GM12878 (cell line): ENCODE data around the gene RFX5. TPM values are rescaled to one million over a fixed set of nuclear protein-coding genes. Genes with fewer than 3 reads are reported as not detected.

Source experiments
- ATAC-seq: fragments of 200-7000 bp; cut with Tn5 transposase; 3 replicates; pipeline ENCODE4 v1.9.1; 2020; ENCODE audit warnings: mild to moderate bottlenecking, moderate library complexity
- BruUV-seq: library from RNA; stranded (reverse); fragments of 400-500 nt; replicated peaks from 2 replicates; lab custom pipeline; 2021; lab: Mats Ljungman, UMichigan
- CTCF ChIA-PET: fragments of 300-600 bp; sonication (Branson Sonifier 250); formaldehyde crosslinking; extraction: SDS; loops from one replicate; lab custom pipeline; 2021; ENCODE audit warnings: inconsistent platforms; lab: Yijun Ruan, JAX
- POLR2A ChIA-PET: fragments of 350-600 bp; formaldehyde crosslinking; extraction: SDS; loops from one replicate; lab custom pipeline; 2021; ENCODE audit warnings: inconsistent platforms; lab: Charles Lee
- RAD21 ChIA-PET: fragments of 300-600 bp; sonication (Branson Sonifier 250); formaldehyde crosslinking; loops from one replicate; lab custom pipeline; 2023; ENCODE audit warnings: antibody characterized with exemption; ENCODE audit not compliant: unreplicated experiment; lab: Charles Lee
- SMC1A ChIA-PET: fragments of 300-600 bp; sonication (Branson Sonifier 250); formaldehyde crosslinking; loops from one replicate; lab custom pipeline; 2023; ENCODE audit not compliant: unreplicated experiment, uncharacterized antibody; lab: Charles Lee
- DNase-seq: peaks from one replicate; pipeline ENCODE4 v3.0.0-alpha.2; 2011; ENCODE audit warnings: low read depth, low spot score
- FAIRE-seq: peaks from 3 replicates; lab custom pipeline; 2011; peaks lifted over from hg19 to GRCh38; lab: Jason Lieb, UNC
- H2AFZ ChIP-seq: 2 replicates; pipeline ENCODE4 v1.6.0; 2011; ENCODE audit warnings: low read depth, low read length, control low read depth; ENCODE audit not compliant: control insufficient read depth
- H3K27ac ChIP-seq: 2 replicates; pipeline ENCODE4 v1.5.1; 2011; ENCODE audit warnings: control low read depth; ENCODE audit not compliant: control insufficient read depth, insufficient read depth
- H3K27me3 ChIP-seq, 2 experiments: replicated peaks in 1 of 2; 2 replicates each; pipeline versions ENCODE4 v1.6.0 to v1.6.1; 2011; ENCODE audit warnings: low read length in 1 of 2; ENCODE audit not compliant: control insufficient read depth in 2 of 2, insufficient read depth in 2 of 2
- H3K36me3 ChIP-seq, 2 experiments: 2 replicates each; pipeline ENCODE4 v1.5.1; 2011; ENCODE audit warnings: low read length in 1 of 2; ENCODE audit not compliant: control insufficient read depth in 2 of 2, insufficient read depth in 2 of 2
- H3K4me1 ChIP-seq: 2 replicates; pipeline ENCODE4 v1.6.1; 2011; ENCODE audit warnings: mild to moderate bottlenecking, low read length, moderate library complexity, mixed read lengths; ENCODE audit not compliant: control insufficient read depth, insufficient read depth
- H3K4me2 ChIP-seq: 2 replicates; pipeline ENCODE4 v1.6.0; 2011; ENCODE audit warnings: control low read depth; ENCODE audit not compliant: control insufficient read depth, insufficient read depth
- H3K4me3 ChIP-seq: fragments of 200-600 bp; sonication (generic); 2 replicates; pipeline ENCODE4 v1.5.1; 2016
- H3K79me2 ChIP-seq: 2 replicates; pipeline ENCODE4 v1.6.0; 2011; ENCODE audit warnings: low read length; ENCODE audit not compliant: control insufficient read depth, insufficient read depth
- H3K9ac ChIP-seq: 2 replicates; pipeline ENCODE4 v1.8.0; 2011; ENCODE audit warnings: low read length, control low read depth, mixed read lengths; ENCODE audit not compliant: control insufficient read depth, insufficient read depth
- H3K9me3 ChIP-seq: replicated peaks from 3 replicates; pipeline ENCODE4 v1.5.1; 2011; ENCODE audit warnings: mild to moderate bottlenecking, low read length; ENCODE audit not compliant: control insufficient read depth, insufficient read depth
- H4K20me1 ChIP-seq: 2 replicates; pipeline ENCODE4 v1.6.0; 2011; ENCODE audit not compliant: control insufficient read depth, insufficient read depth
- CEBPZ ChIP-seq: fragments of 150-350 bp; IDR thresholded peaks from 2 replicates; pipeline ENCODE4 v1.6.1; 2016; ENCODE audit warnings: low read depth, low read length
- KDM1A ChIP-seq: fragments of 200-600 bp; sonication (generic); IDR thresholded peaks from 2 replicates; pipeline ENCODE4 v1.6.1; 2016; ENCODE audit warnings: borderline replicate concordance
- WGBS: methylation state at CpG from one replicate; pipeline ENCODE4 v1.1.6; 2016; ENCODE audit warnings: low lambda C conversion rate; ENCODE audit not compliant: insufficient replicate concordance, insufficient coverage; ENCODE audit errors: missing lambda C conversion rate; 5-methylcytosine and 5-hydroxymethylcytosine counted together
- in situ Hi-C: fragments of 300-500 bp; cut with MboI; formaldehyde crosslinking; loops from 9 replicates; pipeline ENCODE4 v1.14.3; 2018; ENCODE audit warnings: mixed read lengths
- intact Hi-C: fragments of 100-400 bp; cut with micrococcal nuclease; formaldehyde crosslinking; loops from one replicate; pipeline ENCODE4 v1.14.2; 2022; ENCODE audit not compliant: unreplicated experiment
- polyA plus RNA-seq, 11 experiments: library from polyadenylated mRNA; depleted of rRNA in 4 of 11; unstranded in 6 of 11; stranded (reverse) in 5 of 11; fragments of >200 nt; fragmentation: Nextera tagmentation in 4 of 11; fragmentation: Illumina TruSeq in 1 of 11; extraction: Ambion mirVana in 4 of 11; extraction: Trizol in 1 of 11; gene quantifications; 1 replicate in 1 of 11; 2 replicates in 10 of 11; pipeline versions ENCODE4 v1.2.1 to v1.2.3, GENCODE V29; 2011 to 2016; ENCODE audit warnings: inconsistent platforms in 2 of 11, missing spikeins in 2 of 11, low read depth in 1 of 11
- total RNA-seq, 4 experiments: library from RNA; depleted of rRNA in 3 of 4; stranded (reverse); fragments of >200 nt in 3 of 4; fragmentation: Illumina TruSeq in 1 of 4; extraction: Trizol in 1 of 4; gene quantifications; 2 replicates each; pipeline versions ENCODE4 v1.2.1 to v1.2.3, GENCODE V29; 2013 to 2021

RFX5 gene
- total and polyA plus RNA-seq, 10 of the 15 experiments (the other 5 are each of a cell fraction or from before 2014, with no cell fraction given), result 14.1 to 198 (median 124) TPM

- 27% methylated on average over 2 of the region's 2 CpGs for WGBS
- ATAC-seq, result no peak
Measured at GRCh38 chr1:151386002-151386401, 39.0 kb upstream of the RFX5 start.

More at GRCh38 chr1:151386002-151386401, 39.0 kb upstream of the RFX5 start:
- DNase-seq, result no peak
- H2AFZ ChIP-seq, result no peak overlapping the region
- intact Hi-C loops (no loop called here), in situ Hi-C loops (no loop called here)
- RAD21 ChIA-PET, result interaction anchor here (1.1 kb wide), 1 partner anchor 16 kb away, joined by 3 read pairs; no protein-coding TSS in a partner anchor
- no peak overlapping the region for H3K9ac ChIP-seq
- TF ChIP-seq KDM1A (no peak), CEBPZ (no peak)
- TF ChIP-seq, all 136 proteins: peak for 0
- Histone ChIP-seq H3K79me2 (no peaks in the 10 kb centered on the region), H3K4me3 (no peak overlapping the region), H4K20me1 (no peaks in the 10 kb centered on the region), H3K27ac (no peak overlapping the region), H3K4me1 (no peaks in the 10 kb centered on the region), H3K9me3 (no peaks in the 10 kb centered on the region), H3K27me3 (no peaks in the 10 kb centered on the region), H3K36me3 (no peaks in the 10 kb centered on the region), H3K4me2 (no peak overlapping the region)
- no TSS peak for BruUV-seq
- CTCF ChIA-PET, result interaction anchor here (1.2 kb wide), 1 partner anchor 37 kb away, joined by 4 read pairs; no protein-coding TSS in a partner anchor
- FAIRE-seq, result no peak
- POLR2A ChIA-PET, result no interaction called here
- SMC1A ChIA-PET, result interaction anchor here (0.7 to 1.2 kb wide), 2 partner anchors 13 to 19 kb away, joined by 3 to 4 read pairs; partner anchors contain the start of gene PSMB4
